Measurements from ENCODE around the gene HRC.
A peak's percentile ranks its signal among the peaks of the same experiment; 100 is the strongest.
"Not testable (repeated sequence)": the region's sequence is repeated elsewhere in the genome, so short reads cannot be mapped to it uniquely, and the experiment has no call there.

Gene HRC

DNA sequence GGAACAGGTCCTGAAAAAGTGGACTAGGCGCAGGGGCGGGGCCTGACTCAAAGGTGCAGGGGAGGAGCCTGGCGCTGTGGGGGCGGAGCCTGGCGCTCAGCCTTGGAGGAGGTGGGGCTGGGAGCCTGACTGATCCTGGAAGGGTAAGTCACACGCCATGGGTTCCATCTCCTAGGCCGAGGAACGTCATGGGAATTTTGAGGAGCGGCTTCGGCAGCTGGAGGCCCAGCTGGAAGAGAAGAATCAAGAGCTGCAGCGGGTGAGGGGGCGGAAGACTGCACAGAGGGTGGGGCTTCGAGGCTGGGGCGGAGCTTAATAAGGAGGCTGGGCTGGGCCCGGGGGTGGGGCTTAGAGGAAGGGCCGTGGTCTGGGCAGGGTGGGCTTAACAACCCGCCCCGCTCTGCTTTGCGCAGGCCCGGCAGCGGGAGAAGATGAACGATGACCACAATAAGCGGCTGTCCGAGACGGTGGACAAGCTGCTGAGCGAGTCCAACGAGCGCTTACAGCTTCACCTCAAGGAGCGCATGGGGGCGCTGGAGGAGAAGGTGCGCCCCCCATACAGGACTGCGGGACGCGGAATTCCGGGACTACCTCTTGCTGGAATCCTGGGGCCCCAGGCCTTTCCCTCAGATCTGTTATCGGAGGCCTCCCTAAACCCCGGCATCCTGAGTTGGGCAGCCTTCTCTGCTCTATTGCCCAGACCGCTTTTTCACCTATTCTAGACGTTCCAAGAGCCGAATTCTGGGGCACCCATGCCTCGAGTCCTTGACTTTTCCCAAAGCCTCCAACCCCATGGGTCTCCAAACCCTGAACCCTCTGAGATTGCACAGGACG, 21.4 kb downstream of the HRC start:
- DNase-seq: peak; percentile 55

DNA sequence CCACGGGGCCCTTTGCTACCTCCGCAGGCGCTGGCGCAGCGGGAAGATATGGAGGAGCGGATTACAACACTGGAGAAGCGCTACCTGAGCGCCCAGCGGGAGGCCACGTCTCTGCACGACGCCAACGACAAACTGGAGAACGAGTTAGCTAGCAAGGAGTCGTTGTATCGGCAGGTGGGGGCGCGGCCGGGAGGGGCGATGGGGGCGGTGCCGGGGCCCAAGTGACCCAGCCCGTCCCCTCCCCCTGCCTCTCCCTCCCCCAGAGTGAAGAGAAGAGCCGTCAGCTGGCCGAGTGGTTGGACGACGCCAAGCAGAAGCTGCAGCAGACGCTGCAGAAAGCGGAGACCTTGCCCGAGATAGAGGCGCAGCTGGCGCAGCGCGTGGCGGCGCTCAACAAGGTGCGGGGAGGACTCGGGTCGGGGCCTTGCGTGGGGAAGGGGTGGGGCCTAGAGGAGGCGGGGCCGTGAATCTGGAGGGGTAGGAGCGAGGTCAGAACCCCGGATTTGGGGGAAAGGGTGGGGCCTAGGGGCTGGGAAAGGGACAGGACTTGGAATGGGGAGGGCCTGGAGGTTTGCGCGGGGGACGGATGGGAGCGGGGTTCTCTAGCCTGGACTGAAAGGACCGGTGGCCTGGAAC, 22.1 kb downstream of the HRC start:
- peak; percentile 30 for DNase-seq

DNA sequence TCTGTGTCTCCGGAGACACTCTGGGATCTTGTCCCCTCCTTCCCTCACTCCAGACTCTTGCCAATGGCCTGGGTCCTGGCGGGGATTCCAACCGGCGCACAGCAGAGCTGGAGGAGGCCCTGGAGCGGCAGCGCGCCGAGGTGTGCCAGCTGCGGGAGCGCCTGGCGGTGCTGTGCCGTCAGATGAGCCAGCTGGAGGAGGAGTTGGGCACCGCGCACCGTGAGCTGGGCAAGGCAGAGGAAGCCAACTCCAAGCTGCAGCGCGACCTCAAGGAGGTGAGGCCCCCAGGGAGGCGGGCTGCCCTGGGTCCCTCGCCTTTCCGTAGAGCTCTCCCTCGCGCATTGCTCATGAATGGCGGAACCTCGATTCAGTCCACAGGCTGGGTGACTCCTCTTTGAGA, 24.9 kb downstream of the HRC start:
- no peak for DNase-seq

DNA sequence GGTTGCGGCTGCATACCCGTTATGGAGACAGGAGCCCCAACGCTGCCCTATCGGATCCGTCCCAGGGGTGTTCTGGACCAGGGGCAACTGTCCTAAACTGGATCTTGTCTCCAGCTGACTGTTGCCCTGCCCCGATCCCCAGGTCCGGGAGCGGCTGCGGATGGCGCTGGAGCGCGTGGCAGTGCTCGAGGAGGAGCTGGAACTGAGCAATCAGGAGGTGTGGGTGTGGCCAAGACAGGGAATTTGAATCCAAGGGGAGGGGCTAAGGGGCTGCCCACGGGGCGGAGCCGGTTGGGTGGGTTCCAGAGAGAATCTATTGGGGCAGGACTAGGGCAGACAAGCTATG, 26.0 kb downstream of the HRC start:
- no peak for DNase-seq

DNA sequence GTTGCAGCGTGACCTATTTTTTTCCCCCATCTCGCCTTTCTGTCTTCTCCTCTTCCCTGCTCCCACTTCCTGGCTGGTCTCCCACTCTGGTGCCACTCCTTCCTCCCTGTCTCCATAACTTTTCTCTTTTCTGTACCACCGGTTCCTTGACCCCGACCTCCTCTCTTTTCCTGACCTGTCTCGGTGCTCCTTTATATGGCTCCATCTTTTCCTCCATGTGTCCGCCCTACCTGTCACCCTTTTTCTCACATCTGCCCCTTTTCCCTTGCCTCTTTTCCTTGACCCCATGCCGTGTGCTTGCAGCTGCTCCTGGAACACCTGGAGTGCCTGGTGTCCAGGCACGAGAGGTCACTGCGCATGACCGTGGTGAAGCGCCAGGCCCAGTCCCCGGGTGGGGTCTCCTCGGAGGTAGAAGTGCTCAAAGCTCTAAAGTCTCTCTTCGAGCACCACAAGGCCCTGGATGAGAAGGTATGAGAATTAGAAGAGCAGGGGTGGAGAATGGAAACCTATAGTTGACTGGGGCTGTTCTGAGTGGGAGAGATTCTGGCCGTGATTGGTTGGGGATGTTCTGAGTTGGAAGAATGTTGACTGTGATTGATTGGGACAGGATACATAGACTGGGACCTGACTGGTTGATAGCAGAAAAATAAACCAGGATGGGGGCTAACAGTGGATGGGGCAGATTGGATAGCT, 26.5 kb downstream of the HRC start:
- no peak for DNase-seq

DNA sequence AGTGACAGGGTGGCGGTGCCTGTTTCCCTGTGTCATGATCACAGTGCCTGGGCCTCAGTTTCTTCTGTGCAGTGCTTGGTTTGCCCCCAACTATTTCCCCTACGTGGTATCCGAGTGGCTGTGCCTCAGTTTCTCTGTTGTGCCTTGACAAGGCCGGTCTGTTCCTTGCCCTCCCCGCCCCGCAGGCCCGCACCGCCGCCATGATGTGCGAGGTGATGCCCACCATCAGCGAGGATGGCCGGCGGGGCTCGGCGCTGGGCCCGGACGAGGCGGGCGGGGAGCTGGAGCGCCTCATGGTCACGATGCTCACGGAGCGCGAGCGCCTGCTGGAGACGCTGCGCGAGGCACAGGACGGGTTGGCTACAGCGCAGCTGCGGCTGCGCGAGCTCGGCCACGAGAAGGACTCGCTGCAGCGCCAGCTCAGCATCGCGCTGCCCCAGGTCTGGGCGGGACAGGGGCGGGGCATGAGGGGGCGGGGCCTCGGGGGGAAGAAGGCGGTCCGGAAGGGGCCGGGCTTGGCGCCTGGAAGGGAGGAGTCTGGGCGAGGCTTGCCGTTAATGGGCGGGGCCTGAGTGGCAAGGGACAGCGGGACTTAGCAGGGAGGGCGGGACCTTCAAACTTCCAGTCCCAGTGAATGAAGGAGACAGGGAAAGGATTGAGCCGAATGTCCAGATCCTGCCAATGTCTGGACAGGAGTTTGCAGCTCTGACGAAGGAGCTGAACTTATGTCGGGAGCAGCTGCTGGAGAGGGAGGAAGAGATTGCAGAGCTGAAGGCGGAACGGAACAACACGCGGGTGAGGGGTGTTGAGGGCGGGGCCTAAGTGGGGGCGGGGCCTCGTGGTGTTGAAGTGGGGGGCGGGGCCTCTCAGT, 27.3 kb downstream of the HRC start:
- DNase-seq: peak; percentile 94

DNA sequence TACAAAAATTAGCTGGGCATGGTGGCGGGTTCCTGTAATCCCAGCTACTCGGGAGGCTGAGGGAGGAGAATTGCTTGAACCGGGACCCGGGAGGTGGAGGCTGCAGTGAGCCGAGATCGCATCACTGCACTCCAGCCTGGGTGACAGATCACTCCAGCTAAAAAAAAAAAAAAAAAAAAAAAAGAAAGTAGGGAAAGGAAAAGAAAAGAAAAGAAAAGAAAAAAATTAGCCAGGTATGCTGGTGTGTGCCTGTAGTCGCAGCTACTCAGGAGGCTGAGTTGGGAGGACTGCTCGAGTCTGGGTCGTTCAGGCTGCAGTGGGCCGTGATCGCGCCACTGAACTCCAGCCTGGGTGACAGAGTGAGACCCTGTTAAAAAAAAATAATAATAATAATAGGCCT, 28.0 kb downstream of the HRC start:
- DNase-seq: not testable (repeated sequence)

DNA sequence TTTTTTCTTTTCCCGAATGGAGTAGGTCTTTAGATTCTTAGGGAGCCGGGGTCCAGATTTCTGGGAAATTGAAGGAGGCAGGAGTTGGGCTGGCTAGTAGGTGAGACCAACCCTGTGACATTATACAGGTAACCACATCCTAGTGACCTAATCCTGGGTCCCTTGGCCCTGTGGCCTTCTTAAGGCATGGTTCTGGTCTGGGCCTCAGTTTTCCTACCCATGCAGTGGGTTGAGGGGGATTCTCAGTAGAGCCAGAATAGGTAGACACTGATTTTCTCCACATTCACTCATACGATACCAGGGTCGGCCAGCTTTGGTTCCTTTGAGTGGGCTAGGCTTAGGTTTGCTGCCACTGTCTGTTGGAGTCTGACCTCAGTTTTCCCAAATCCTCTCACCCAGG, 28.6 kb downstream of the HRC start:
- no peak for DNase-seq

DNA sequence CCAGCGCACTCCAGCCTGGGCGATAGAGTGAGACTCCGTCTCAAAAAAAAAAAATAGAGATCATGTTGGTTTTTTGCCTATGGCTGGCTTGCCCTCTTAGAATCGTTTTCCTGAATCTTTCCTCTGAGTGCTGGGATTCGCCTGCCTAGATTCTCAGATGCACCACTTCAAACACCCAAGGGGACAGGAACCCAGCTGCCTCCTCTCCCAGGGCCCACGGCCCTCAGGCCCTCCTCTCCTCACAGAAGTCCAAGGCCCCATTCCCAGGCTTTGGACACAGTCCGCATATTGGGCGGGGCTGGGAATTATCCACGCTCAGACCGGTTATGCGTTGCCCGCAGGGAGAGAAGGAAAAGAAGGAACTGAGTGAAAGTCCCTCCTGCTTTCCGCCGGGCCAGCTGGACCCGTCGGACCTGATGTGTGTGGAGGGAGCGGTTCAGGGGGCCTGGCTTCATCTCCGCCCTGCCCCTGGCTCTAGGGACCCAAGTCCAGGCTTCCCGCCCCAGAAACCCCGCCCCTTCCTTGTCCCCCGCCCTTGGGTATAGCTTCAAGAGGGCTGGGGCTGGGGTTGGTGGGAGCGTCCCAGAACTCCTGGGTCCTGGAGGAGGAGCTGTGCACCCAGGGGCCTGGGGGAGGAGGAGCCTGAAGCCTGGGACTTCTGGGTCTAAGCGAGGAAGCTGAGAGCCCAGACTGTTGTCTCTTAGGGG, 30.0 kb downstream of the HRC start:
- no peak for DNase-seq

DNA sequence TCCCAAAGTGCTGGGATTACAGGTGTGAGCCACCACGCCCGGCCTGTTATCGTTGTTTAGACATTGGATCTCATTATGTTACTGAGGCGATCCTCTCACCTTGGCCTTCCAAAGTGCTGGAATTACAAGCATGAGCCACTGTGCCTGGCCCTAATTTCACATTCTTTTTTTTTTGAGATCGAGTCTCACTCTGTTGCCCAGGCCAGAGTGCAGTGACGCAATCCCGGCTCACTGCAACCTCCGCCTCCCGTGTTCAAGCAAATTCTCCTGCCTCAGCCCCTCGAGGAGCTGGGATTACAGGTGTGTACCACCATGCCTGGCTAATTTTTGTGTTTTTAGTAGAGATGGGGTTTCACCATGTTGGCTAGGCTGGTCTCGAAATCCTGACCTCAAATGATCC, 31.9 kb downstream of the HRC start:
- not testable (repeated sequence) for DNase-seq

DNA sequence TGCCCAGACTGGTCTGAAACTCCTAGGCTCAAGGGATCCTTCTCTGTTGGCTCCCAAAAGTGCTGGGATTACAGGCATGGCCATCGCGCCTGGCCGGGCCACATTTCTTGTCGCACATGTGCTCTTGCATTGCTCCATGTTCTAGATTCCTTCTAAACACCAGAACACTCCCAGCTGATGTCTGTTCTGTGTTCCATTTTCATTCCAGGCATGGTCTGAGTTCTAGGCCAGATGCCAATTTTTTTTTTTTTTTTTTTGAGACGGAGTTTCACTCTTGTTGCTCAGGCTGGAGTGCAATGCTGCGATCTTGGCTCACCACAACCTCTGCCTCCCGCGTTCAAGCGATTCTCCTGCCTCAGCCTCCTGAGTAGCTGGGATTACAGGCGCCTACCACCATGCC, 33.4 kb downstream of the HRC start:
- not testable (repeated sequence) for DNase-seq

DNA sequence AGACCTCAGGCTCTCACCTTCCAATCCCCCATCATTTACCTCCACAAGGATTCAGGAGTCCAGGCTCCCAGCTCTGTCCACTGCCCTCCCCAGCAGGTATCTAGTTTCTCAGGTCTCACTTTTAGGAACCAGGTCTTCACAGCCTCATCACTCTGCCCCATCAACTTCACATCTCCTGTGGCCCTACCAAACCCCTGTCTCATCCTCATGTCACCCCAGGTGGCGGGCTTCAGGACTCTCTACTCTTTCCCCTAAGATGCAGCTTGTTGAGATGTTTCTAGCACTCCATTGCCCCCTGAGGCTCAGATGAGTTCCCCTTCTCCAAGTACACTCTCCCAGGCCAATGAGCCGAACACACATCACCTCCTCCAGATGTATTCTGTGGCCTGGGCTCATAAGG, 34.3 kb downstream of the HRC start:
- no peak for DNase-seq

DNA sequence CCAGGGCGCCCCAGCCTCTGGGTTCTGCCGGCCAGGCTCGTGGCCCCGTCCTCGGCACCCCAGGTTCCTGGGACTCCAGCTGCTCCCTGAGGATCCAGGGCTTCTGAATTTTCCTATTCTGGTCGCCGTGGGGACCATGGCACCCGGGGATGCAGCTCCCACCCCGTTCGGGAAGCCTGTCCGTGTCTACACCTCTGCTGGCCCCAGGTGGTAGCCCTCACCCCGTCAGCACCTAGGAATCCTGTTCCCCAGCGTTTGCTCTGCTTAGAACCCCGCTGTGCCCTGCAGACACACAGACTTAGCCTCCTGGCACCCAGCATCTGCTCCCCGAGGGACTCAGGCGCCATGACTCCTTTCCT, 34.9 kb downstream of the HRC start:
- DNase-seq: no peak

DNA sequence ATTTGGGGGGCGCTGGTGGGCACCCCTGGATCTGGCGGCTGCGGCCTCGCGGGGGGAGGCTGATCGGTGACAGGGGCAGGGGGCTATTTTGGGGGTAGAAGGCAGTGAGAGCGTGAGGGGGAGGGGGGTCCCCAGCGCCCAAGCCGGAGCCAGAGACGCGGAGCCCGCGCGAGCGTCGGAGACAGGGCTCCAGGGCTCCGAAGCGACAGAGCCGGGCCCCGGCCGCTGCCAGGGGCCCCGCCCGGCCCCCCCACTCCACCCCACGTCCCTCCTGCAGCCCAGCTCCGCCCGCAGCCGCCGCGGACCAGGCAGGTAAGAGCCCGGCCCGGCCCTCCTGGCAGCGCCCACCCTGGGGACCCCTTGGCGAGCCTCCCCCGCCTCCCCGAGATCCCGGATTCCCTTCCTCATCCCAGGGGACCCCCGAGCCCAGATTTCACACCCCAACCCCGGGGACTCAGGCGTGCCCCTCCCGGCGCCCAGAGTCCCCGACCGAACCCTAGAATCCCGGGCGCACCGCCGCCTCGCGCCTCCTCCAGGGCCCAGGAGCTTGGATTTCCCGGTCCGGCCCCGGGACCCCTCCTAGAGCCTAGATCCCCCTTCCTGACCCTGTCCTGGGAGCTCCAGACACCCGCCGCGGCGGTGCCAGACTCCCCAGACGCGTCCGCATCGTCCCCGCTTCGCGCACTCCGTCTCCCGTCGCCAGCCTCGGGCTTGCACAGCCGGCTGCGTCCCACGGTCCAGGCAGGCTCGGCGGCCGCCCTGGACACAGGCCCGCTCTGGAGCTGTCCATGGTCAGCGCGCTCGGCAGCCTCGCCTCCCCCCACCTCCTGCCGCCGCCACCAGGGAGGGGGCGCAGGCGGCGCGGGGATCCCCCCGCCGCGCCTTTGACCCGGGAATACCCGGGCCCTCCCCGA, 35.5 kb downstream of the HRC start, which contains the start of gene PPFIA3:
Gene PPFIA3 (plus strand): TSS at position 134 of the 914 bp plus-strand sequence. CDS start 8,330 bp downstream, outside the sequence.
- DNase-seq: peak; percentile 18

DNA sequence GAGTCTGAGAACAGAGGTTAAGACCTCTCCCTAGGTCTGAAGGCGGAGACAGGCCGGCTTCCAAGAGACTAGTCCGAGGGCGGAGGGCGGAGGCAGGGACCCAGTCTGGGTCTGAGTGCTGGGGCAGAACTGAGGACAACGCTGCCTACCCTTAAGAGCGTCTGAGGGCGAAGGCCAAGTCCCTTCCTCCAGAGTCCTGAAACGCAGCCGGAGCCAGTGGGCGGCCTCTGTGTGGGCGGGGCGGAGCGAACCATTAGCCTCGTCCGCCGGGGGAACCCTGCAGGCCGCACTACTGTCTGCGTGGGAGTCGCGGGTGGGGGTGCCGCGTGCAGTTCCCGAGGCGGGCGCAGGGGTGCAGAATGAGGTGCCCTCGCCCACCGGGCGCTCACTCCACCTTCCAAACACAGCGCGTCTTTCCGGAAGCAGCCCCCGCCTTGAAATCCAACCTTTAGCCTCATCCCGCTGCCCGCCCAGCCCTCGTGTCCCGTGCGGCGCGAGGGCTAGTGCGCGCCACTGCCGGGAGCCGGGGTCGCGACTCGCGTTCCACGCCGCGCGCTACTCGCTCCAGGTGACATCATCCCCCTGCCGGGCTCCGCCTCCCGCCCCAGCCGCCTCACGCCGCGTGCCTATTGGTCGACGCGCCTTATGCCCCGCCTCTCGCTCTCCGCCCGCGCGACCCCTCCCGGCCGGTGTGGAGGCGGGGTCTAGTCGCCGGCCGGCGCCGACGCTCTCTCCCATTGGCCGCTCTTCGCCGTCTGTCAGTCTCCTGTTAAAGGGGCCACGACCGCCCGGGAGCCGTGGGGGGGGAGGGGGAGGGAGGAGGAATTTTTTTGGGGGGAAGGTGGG, 36.4 kb downstream of the HRC start, which contains the start of gene C19orf73:
Gene C19orf73 (minus strand): TSS at position 579 of the 846 bp plus-strand sequence. CDS start 121 bp downstream, at position 458.
- DNase-seq: peak; percentile 94

DNA sequence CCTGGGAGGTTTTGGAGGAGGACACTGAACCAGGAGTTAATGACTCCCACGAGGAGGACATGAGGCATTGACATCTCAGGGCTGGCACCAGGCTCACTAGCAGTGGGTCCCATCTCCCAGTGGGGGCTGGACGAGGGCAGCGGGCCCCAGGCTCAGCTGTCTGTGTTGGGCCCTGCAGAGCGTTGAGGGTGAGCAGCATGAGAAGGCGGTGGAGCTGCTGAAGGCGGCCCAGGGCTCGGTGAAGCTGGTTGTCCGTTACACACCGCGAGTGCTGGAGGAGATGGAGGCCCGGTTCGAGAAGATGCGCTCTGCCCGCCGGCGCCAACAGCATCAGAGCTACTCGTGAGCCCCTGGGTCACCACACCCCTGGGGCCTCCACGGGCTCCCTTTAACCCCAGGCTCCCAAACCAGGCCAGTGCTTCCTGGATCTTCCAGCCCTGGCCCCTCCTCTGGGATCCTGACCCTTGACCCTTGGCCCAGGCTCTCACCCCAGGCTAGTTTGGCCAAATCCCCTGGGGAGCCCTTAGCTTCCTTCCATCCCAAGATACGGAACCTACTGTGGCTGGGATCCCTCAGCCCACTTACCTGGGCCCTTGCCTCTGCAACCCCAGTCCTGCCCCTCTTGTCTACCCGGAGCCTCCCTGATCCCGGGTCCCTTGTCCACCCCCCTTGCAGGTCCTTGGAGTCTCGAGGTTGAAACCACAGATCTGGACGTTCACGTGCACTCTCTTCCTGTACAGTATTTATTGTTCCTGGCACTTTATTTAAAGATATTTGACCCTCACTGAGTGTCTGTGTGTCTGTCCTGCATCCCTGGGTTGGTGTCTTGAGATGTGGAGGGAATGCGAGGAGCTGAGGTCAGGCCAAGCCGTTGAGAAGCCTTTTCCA, 37.3 kb downstream of the HRC start:
- DNase-seq: no peak

DNA sequence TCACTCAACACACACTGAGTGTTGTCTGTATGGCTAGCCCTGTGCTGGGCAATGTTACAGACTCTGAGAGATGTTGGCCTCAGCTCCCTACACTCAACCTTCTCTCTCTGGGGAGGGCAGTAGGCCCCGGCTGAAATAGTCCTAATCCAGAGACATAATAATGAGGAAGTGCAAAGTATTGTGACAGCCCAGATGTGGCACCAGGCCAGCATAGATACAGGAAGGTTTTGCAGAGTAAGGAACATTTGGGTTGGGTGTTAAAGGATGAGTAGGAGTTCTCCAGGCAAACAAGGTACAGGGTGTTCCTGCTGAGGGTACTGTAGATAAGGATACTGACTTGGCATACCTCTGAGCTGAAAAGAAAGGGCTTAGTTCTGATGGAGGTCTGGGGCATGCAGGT, 38.7 kb downstream of the HRC start:
- no peak for DNase-seq

DNA sequence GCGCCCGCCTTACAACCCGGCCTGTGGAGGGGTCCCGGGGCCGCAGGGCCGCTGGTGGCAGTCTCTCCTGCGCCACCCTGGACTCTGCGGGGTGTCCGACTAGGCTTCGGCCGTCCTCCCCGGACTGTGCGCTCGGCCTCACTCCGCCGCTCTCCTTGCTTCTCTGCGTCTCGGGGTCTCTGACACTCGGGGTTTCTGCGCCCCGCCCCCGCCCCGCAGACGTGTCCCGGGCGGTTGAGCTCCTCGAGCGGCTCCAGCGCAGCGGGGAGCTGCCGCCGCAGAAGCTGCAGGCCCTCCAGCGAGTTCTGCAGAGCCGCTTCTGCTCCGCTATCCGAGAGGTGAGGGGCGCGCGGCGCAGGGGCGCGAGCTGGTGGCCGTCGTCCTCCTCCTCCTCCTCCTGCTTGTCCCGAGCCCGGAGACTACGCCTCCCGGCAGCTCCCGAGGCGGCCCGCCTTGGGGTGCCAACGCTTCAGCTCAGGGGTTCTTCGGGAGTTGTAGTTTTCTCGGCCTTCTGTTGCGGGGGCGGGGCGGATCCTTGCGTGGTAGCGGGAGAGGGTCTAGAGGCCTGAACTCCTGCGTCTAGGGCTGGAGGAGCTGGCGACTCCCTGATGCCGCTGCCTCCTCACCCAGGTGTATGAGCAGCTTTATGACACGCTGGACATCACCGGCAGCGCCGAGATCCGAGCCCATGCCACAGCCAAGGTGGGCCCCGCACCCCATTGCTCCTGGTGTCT, 40.4 kb downstream of the HRC start:
- DNase-seq: peak; percentile 50
